Pons (tissue), 1 donor: ENCODE results near the gene ZNF382.
"Not testable (repeated sequence)": the region's sequence is repeated elsewhere in the genome, so short reads cannot be mapped to it uniquely, and the experiment has no call there.

Experiments
- DNase-seq: peaks from one replicate; pipeline ENCODE4 v3.0.0-alpha.2; 2016; ENCODE audit warnings: low spot score

ZNF382 gene

DNA sequence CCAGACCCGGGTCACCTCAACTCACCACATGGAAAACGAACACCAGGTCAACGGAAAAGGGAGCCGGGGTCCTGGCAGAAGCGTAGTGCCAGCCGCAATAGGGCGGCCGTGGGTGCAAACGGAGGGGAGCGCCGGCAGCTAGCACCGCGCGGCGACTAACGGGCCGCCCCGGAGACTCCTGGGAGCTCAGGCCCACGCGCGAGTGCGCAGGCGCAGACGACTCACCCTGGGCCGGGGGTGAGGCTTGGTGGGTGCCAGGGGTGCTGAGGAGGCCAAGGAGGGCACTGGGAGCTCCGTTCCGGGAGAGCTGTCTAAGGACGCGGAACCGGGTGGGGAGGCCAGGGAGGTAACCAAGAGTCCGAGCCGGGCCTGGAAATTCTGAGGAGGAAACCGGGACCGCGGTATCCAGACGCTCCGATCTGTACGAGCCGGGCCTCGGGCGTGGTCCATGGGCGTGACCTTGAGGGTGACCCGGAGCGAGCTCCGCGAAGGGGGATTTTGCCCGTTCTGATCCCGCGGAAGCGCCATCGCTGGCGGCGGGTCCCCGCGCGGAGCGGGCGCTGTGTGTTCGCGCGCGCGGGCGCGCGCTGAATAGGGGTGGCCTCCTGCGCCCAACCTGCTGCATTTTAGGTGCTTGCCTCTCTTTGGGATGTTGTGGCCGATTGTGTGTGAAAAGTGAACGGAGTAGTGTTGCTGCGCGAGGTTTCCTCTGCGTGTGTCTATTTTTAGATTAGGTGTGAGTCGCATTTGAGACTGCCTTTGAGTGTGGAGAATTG, at the start of gene ZNF382:
ZNF382 (plus strand) TSS at position 213 of the 776 bp plus-strand sequence. CDS start 4,602 bp downstream, outside the sequence.
- peak; percentile 56 for DNase-seq

DNA sequence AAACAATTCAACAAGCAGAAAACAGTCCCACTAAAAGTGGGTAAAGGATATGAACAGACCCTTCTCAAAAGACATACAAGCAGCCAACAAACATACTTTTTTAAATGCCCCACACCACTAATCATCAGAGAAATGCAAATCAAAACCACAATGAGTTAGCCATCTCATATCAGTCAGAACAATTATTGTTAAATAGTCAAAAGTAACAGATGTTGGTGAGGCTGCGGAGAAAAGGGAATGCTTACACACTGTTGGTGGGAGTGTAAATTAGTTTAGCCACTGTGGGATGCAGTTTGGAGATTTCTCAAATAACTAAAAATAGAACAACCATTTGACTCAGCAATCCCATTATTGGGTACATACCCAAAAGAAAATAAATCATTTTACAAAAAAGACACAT, 40.7 kb upstream of the ZNF382 start:
- DNase-seq: no peak

GRCh38 chr19:36572593-36573019, 32.5 kb upstream of the ZNF382 start:
- no peak for DNase-seq

- DNase-seq: peak; percentile 90
These were observed 31.9 kb upstream of the ZNF382 start, which contains the start of gene ZNF529 for GRCh38 chr19:36573020-36573894. ZNF529 (minus strand) TSS chr19:36573292; CDS start chr19:36572346, 946 bp downstream.

GRCh38 chr19:36573895-36574720, 31.0 kb upstream of the ZNF382 start:
- no peak for DNase-seq

DNA sequence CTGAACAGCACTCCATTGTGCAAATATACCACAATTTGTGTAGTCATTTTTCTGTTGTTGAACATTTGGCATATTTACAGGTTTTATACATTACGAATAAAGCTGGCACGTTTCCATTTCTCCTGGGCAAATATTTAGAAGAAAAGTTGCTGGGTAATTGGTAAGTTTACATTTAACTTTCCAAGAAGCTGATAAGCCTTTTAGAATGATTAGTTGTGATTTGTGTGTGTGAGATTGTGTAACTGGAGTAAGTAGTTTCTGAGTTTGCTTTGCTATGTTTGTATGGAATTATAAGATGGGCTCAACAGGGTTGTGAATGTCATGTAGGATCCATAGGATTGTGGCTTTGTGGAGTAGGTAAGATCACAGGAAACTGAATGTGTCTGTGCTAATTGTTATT, 30.4 kb upstream of the ZNF382 start:
- DNase-seq: no peak

DNA sequence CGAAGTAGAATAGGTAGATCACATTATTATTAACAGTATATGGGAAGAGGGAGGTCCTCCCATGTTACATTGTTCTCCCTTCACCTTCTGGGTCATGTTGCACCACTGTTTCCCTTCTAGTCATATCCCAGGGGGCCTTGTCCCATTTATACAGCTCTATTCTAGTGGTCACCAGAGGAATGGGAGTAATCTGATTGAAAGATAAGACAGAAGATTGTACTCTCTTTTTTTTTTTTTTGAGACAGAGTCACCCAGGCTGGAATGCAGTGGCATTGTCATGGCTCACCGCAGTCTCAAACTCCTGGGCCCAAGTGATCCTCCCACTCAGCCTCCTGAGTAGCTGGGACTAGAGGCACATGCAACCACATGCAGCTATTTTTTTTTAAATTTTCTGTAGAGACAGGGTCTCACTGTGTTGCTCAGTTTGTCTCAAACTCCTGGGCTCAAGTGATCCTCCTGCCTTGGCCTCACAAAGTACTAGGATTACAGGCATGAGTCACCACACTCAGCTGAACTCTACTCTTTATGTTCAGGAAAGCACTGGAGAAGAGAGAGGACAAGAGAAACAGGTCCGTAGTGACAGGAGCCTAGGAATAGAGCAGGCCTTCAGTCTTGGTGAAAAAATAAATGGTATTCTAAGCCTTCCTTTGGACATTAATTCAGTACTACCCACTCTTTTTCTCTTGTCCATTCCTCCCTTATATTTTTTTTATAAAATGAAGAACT, 27.7 kb upstream of the ZNF382 start:
- DNase-seq: no peak

- no peak for DNase-seq
These were observed 25.9 kb upstream of the ZNF382 start for GRCh38 chr19:36579255-36579654.

DNA sequence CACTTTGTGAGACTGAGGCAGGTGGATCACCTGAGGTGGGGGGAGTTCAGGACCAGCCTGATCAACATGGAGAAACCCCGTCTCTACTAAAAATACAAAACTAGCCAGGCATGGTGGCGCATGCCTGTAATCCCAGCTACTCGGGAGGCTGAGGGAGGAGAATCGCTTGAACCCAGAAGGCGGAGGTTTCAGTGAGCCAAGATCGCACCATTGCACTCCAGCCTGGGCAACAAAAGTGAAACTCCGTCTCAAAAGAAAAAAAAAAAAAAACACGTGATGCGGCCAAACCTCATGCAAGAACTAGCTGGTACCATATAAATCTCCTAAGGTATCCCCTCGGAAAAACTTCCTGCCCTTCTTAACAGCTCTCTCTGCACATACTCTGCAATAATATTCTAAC, 2.4 kb upstream of the ZNF382 start:
- not testable (repeated sequence) for DNase-seq

DNA sequence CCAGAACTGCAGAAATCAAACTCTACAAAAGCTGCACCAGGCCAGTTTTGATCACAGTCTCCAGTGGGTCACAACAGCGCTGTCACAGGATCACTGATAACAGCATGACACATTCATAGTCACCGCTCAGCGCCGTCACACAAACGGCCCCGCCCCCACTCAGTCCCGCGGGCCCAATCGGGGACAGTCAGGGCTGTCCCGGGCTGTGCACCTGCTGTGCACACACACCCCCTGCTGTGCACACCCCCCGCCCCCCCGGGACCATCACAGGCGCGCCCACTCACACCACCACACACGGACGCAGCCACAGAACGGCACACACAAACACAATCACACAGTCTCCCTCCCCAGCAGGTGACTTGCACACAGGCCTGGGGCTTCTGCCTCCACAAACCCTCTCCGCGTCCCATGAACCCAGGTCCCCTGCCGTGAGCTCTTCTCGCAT, 435 bp upstream of the ZNF382 start:
- DNase-seq: peak; percentile 65

DNA sequence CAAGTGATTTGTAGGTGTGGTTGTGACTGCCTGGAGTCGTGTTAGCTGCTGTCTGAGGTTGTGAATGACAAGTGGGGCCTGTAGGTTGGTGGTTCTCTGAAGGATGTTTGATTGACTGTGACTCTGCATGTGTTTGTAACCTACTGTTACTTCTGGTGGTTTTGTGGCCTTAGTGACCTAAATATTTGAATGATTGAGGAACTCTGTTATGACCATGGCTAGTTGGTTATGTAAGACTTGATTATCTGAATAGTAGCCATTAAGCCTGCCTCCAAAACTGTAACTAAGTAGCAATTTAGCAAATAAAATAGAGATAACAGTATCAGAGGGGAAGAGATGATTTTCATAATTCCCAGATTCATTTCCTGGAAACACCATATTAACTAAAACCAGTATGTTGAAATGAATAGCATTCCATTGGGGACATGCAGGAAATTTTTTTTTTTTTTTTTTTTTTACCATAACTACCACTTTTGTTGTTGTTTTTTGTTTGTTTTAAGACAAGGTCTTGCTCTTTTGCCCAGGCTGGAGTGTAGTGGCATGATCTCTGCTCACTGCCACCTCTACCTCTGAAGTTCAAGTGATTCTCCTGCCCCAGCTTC, 865 bp downstream of the ZNF382 start:
- DNase-seq: no peak

DNA sequence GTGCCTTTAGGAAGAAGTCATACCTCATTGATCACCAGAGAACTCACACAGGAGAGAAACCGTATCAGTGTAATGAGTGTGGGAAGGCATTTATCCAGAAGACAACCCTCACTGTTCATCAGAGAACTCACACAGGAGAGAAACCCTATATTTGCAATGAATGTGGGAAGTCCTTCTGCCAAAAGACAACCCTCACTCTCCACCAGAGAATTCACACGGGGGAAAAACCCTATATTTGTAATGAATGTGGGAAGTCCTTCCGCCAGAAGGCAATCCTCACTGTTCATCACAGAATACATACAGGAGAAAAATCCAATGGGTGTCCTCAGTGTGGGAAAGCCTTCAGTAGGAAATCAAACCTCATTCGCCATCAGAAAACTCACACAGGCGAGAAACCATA, 21.9 kb downstream of the ZNF382 start:
- DNase-seq: no peak

DNA sequence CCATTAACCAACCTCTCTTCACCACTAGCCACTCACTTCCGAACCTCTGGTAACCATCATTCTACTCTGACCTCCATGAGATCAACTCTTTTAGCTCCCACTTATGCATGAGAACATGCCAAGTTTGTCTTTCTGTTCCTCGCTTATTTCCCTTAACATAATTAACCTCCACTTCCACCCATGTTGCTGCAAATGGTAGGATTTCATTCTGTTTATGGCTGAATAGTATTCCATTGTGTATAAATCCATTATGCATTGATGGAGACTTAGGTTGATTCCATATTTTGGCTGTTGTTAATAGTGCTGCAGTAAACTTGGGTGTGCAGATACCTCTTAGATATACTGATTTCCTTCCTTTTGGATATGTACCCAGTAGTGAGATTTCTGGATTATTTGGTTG, 30.2 kb downstream of the ZNF382 start:
- no peak for DNase-seq

GRCh38 chr19:36638862-36639510, 33.9 kb downstream of the ZNF382 start:
- DNase-seq: no peak

DNA sequence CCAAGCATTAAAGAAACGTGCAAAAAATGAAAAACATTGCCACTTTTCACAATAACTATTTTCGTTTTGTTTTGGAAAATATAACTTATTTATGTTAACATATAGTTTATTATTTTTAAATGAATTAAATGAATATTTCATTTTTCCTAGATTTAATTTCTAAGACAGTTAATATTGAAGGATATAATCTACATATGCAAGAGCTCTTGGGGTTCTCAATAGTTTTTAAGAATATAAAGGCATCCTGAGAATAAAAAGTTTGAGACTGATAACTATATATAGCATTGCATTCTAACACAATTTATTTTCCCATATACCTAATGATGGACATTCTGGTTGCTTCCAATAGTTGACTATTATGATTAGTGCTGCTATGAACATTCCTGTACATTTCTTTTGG, 41.6 kb downstream of the ZNF382 start:
- DNase-seq: no peak

DNA sequence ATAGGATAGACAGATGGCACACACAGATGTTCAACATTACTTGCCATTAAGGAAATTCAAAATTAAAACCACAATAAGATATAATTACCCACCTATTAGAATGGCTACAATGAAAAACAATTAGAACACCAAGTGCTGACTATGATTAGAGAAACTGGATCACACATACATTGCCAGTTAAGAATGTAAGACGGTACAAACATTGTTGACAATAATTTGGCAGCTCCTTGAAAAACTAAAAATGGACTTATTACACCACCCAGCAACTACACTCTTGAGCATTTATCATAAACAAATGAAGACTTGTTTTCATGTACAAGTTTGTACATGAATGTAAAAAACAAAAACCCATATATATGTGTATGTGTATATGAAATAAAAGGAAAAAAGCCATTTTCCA, 47.8 kb downstream of the ZNF382 start:
- DNase-seq: no peak

DNA sequence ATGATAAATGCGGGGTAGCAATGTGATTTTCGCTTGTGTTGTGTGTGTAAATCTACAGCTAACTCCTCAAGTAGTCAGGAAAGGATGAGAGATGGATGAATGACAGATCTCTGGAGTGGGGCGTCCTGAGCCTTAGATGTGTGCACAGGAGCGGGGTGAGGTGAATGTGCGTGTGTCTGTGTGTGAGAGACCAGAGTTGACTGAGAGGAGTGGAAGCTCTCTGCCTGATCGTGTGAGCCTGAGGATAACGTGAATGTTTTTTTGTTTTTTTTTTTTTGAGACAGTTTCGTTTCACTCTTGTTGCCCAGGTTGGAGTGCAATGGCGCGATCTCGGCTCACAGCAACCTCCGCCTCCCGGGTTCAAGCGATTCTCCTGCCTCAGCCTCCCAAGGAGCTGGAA, 60.7 kb downstream of the ZNF382 start:
- DNase-seq: no peak

DNA sequence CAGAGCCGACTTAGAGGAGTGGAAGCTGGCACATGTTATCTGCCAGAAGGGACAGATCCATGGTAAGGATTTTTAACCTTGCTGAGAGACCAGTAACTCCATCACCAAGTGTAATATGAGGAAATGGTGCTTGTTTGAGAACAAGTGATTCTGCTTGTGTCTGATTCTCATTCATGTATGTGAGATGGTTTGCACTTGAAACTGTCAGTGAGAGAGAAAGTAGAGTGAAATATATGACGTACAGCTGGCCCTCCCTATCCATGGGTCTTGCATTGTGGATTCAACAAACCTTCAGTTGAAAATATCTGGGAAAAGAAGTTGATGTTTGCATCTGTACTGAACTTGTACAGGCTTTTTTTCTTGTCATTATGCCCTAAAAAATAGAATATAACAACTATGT, 63.5 kb downstream of the ZNF382 start:
- no peak for DNase-seq

GRCh38 chr19:36672368-36672767, 67.3 kb downstream of the ZNF382 start:
- no peak for DNase-seq

- no peak for DNase-seq
These were observed 69.1 kb downstream of the ZNF382 start for GRCh38 chr19:36674201-36674600.
